Measurements from ENCODE around the gene GALK2. TPM values are rescaled to one million over a fixed set of nuclear protein-coding genes. Genes with fewer than 3 reads are reported as not detected.

Gene GALK2
- total RNA-seq, 2 experiments from 2014 or later: 23.1 to 24.6 TPM

- Mint-ChIP-seq H3K4me3 (no peak overlapping the region), H3K27me3 (ENCODE audit: low read depth) (no peaks in the 10 kb centered on the region), H3K27ac (no peak overlapping the region), H3K36me3 (ENCODE audit: low read depth) (peaks cover 26% of the 10 kb centered on the region), H3K4me1 (ENCODE audit: low read depth) (peaks cover 28% of the 10 kb centered on the region), H3K9me3 (ENCODE audit: insufficient read depth) (no peaks in the 10 kb centered on the region)
- POLR2A ChIA-PET: interaction anchor here (1.4 kb wide), 1 partner anchor 102 kb away, joined by 4 read pairs; the partner anchor contains the start of gene SECISBP2L
- DNase-seq (no peak), ATAC-seq (no peak)
- CTCF ChIA-PET: no interaction called here
Measured at GRCh38 chr15:49148298-49148697, 21.7 kb upstream of the GALK2 start.

GRCh38 chr15:49148727-49149126, 21.3 kb upstream of the GALK2 start:
- ATAC-seq: no peak
- Mint-ChIP-seq H3K9me3 (ENCODE audit: insufficient read depth) (no peaks in the 10 kb centered on the region), H3K4me3 (no peak overlapping the region), H3K4me1 (ENCODE audit: low read depth) (peaks cover 32% of the 10 kb centered on the region), H3K27me3 (ENCODE audit: low read depth) (no peaks in the 10 kb centered on the region), H3K27ac (no peak overlapping the region), H3K36me3 (ENCODE audit: low read depth) (peaks cover 27% of the 10 kb centered on the region)
- ChIA-PET POLR2A (interaction anchor here (1.4 kb wide), 1 partner anchor 102 kb away, joined by 4 read pairs; the partner anchor contains the start of gene SECISBP2L), CTCF (no interaction called here)
- DNase-seq: no peak

GRCh38 chr15:49151831-49152230, 18.2 kb upstream of the GALK2 start:
- Mint-ChIP-seq H3K36me3 (ENCODE audit: low read depth) (peaks cover 26% of the 10 kb centered on the region), H3K9me3 (ENCODE audit: insufficient read depth) (no peaks in the 10 kb centered on the region), H3K27ac (no peak overlapping the region), H3K27me3 (ENCODE audit: low read depth) (no peaks in the 10 kb centered on the region), H3K4me1 (ENCODE audit: low read depth) (peaks cover 40% of the 10 kb centered on the region), H3K4me3 (no peak overlapping the region)
- ChIA-PET POLR2A (no interaction called here), CTCF (no interaction called here)
- no peak for ATAC-seq
- no peak for DNase-seq

- ChIA-PET CTCF (no interaction called here), POLR2A (no interaction called here)
- Mint-ChIP-seq H3K9me3 (ENCODE audit: insufficient read depth) (no peaks in the 10 kb centered on the region), H3K27ac (no peak overlapping the region), H3K36me3 (ENCODE audit: low read depth) (peaks cover 26% of the 10 kb centered on the region), H3K27me3 (ENCODE audit: low read depth) (no peaks in the 10 kb centered on the region), H3K4me3 (no peak overlapping the region), H3K4me1 (ENCODE audit: low read depth) (peaks cover 48% of the 10 kb centered on the region)
- DNase-seq: no peak
- ATAC-seq: no peak
Measured at GRCh38 chr15:49152552-49153312, 17.3 kb upstream of the GALK2 start.

GRCh38 chr15:49154359-49154758, 15.7 kb upstream of the GALK2 start:
- POLR2A ChIA-PET: interaction anchor here (0.7 to 2.6 kb wide), 5 partner anchors 9 to 344 kb away, joined by 3 to 27 read pairs (median 9); partner anchors contain the start of genes CEP152, EID1 and GALK2
- peak overlapping the region; percentile 99 for H3K4me3 Mint-ChIP-seq
- no peaks in the 10 kb centered on the region for H3K9me3 Mint-ChIP-seq (ENCODE audit: insufficient read depth)
- DNase-seq (no peak), ATAC-seq (no peak)
- H3K36me3 Mint-ChIP-seq (ENCODE audit: low read depth): peaks cover 18% of the 10 kb centered on the region
- no peaks in the 10 kb centered on the region for H3K27me3 Mint-ChIP-seq (ENCODE audit: low read depth)
- CTCF ChIA-PET: interaction anchor here (1.8 to 2.4 kb wide), 4 partner anchors 9 to 276 kb away, joined by 6 to 14 read pairs (median 9); partner anchors contain the start of genes EID1 and GALK2
- H3K4me1 Mint-ChIP-seq (ENCODE audit: low read depth): peaks cover 44% of the 10 kb centered on the region
- peak overlapping the region; percentile 99 for H3K27ac Mint-ChIP-seq

- ChIA-PET POLR2A (interaction anchor here (0.7 to 2.6 kb wide), 5 partner anchors 9 to 344 kb away, joined by 3 to 27 read pairs (median 9); partner anchors contain the start of genes CEP152, EID1 and GALK2), CTCF (interaction anchor here (1.8 to 2.4 kb wide), 4 partner anchors 9 to 277 kb away, joined by 6 to 14 read pairs (median 9); partner anchors contain the start of genes EID1 and GALK2)
- Mint-ChIP-seq H3K36me3 (ENCODE audit: low read depth) (peaks cover 17% of the 10 kb centered on the region), H3K4me3 (peak overlapping the region; percentile 99), H3K27me3 (ENCODE audit: low read depth) (no peaks in the 10 kb centered on the region), H3K4me1 (ENCODE audit: low read depth) (peaks cover 44% of the 10 kb centered on the region), H3K9me3 (ENCODE audit: insufficient read depth) (no peaks in the 10 kb centered on the region), H3K27ac (peak overlapping the region; percentile 99)
- ATAC-seq (no peak), DNase-seq (no peak)
Measured at GRCh38 chr15:49154799-49155109, 15.3 kb upstream of the GALK2 start.

- ATAC-seq: peak; percentile 94
- H3K36me3 Mint-ChIP-seq (ENCODE audit: low read depth): peaks cover 17% of the 10 kb centered on the region
- H3K4me1 Mint-ChIP-seq (ENCODE audit: low read depth): peaks cover 43% of the 10 kb centered on the region
- H3K9me3 Mint-ChIP-seq (ENCODE audit: insufficient read depth): no peaks in the 10 kb centered on the region
- no peaks in the 10 kb centered on the region for H3K27me3 Mint-ChIP-seq (ENCODE audit: low read depth)
- peak within 1 kb of the TSS; percentile 99 for H3K27ac Mint-ChIP-seq
- ChIA-PET POLR2A (interaction anchor here (0.5 to 2.6 kb wide), 13 partner anchors 9 to 1199 kb away, joined by 3 to 27 read pairs (median 4); partner anchors contain the start of genes CEP152, EID1, GALK2 and SECISBP2L), CTCF (interaction anchor here (0.7 to 2.4 kb wide), 10 partner anchors 10 to 823 kb away, joined by 3 to 14 read pairs (median 4); partner anchors contain the start of genes EID1, FGF7 and GALK2)
- DNase-seq: peak; percentile 97
- peak within 1 kb of the TSS; percentile 99 for H3K4me3 Mint-ChIP-seq
Measured at GRCh38 chr15:49155110-49155833, 14.8 kb upstream of the GALK2 start, which contains the start of gene COPS2. Gene COPS2 (minus strand): TSS chr15:49155599. CDS start chr15:49155578, 21 bp downstream.

GRCh38 chr15:49155834-49156627, 14.0 kb upstream of the GALK2 start:
- H3K27ac Mint-ChIP-seq: peak overlapping the region; percentile 99
- DNase-seq (peak; percentile 29), ATAC-seq (no peak)
- ChIA-PET CTCF (interaction anchor here (0.7 to 2.4 kb wide), 10 partner anchors 10 to 823 kb away, joined by 3 to 14 read pairs (median 4); partner anchors contain the start of genes EID1, FGF7 and GALK2), POLR2A (interaction anchor here (0.5 to 2.6 kb wide), 13 partner anchors 10 to 1198 kb away, joined by 3 to 27 read pairs (median 4); partner anchors contain the start of genes CEP152, EID1, GALK2 and SECISBP2L)
- peak overlapping the region; percentile 99 for H3K4me3 Mint-ChIP-seq
- no peaks in the 10 kb centered on the region for H3K27me3 Mint-ChIP-seq (ENCODE audit: low read depth)
- H3K9me3 Mint-ChIP-seq (ENCODE audit: insufficient read depth): no peaks in the 10 kb centered on the region
- peaks cover 14% of the 10 kb centered on the region for H3K36me3 Mint-ChIP-seq (ENCODE audit: low read depth)
- H3K4me1 Mint-ChIP-seq (ENCODE audit: low read depth): peaks cover 40% of the 10 kb centered on the region

GRCh38 chr15:49163678-49164077, 6.4 kb upstream of the GALK2 start:
- H3K27me3 Mint-ChIP-seq (ENCODE audit: low read depth): no peaks in the 10 kb centered on the region
- no peak overlapping the region for H3K4me3 Mint-ChIP-seq
- ChIA-PET POLR2A (no interaction called here), CTCF (interaction anchor here (1.7 kb wide), 1 partner anchor 18 kb away, joined by 3 read pairs; no protein-coding TSS in a partner anchor)
- no peaks in the 10 kb centered on the region for H3K9me3 Mint-ChIP-seq (ENCODE audit: insufficient read depth)
- DNase-seq (no peak), ATAC-seq (no peak)
- peaks cover 8% of the 10 kb centered on the region for H3K36me3 Mint-ChIP-seq (ENCODE audit: low read depth)
- no peak overlapping the region for H3K27ac Mint-ChIP-seq
- no peaks in the 10 kb centered on the region for H3K4me1 Mint-ChIP-seq (ENCODE audit: low read depth)

- H3K9me3 Mint-ChIP-seq (ENCODE audit: insufficient read depth): no peaks in the 10 kb centered on the region
- H3K27me3 Mint-ChIP-seq (ENCODE audit: low read depth): no peaks in the 10 kb centered on the region
- no peak overlapping the region for H3K27ac Mint-ChIP-seq
- peaks cover 8% of the 10 kb centered on the region for H3K36me3 Mint-ChIP-seq (ENCODE audit: low read depth)
- ATAC-seq (no peak), DNase-seq (no peak)
- peaks cover 7% of the 10 kb centered on the region for H3K4me1 Mint-ChIP-seq (ENCODE audit: low read depth)
- H3K4me3 Mint-ChIP-seq: no peak overlapping the region
- ChIA-PET POLR2A (no interaction called here), CTCF (interaction anchor here (1.7 kb wide), 1 partner anchor 19 kb away, joined by 3 read pairs; no protein-coding TSS in a partner anchor)
Measured at GRCh38 chr15:49164865-49165264, 5.2 kb upstream of the GALK2 start.

- ATAC-seq: no peak
- no peak overlapping the region for H3K4me3 Mint-ChIP-seq
- H3K4me1 Mint-ChIP-seq (ENCODE audit: low read depth): peaks cover 27% of the 10 kb centered on the region
- DNase-seq: no peak
- H3K27me3 Mint-ChIP-seq (ENCODE audit: low read depth): no peaks in the 10 kb centered on the region
- POLR2A ChIA-PET: no interaction called here
- CTCF ChIA-PET: no interaction called here
- no peak overlapping the region for H3K27ac Mint-ChIP-seq
- H3K9me3 Mint-ChIP-seq (ENCODE audit: insufficient read depth): no peaks in the 10 kb centered on the region
- H3K36me3 Mint-ChIP-seq (ENCODE audit: low read depth): peaks cover 11% of the 10 kb centered on the region
Measured at GRCh38 chr15:49168016-49168415, 2.0 kb upstream of the GALK2 start.
